Frontal cortex (tissue), 4 donors: ENCODE results near the gene FOXP1. TPM values are rescaled to one million over a fixed set of nuclear protein-coding genes. Genes with fewer than 3 reads are reported as not detected.

ENCODE experiments used
- DNase-seq, 2 donors: peaks; one replicate each; pipeline ENCODE4 v3.0.0; 2012; ENCODE audit warnings: low spot score in 2 of 2
- FAIRE-seq: peaks from 2 replicates; lab custom pipeline; 2012; peaks lifted over from hg19 to GRCh38; lab: Jason Lieb, UNC
- total RNA-seq: library from RNA; depleted of rRNA; stranded (reverse); fragments of >200 nt; gene quantifications from one replicate; pipeline ENCODE4 v1.2.3, GENCODE V29; 2014
- donor health status: control.
- donor health status: control.
- donor health status: control.

FOXP1 gene
- total RNA-seq, 1 donor from 2014 or later: 118 TPM

DNA sequence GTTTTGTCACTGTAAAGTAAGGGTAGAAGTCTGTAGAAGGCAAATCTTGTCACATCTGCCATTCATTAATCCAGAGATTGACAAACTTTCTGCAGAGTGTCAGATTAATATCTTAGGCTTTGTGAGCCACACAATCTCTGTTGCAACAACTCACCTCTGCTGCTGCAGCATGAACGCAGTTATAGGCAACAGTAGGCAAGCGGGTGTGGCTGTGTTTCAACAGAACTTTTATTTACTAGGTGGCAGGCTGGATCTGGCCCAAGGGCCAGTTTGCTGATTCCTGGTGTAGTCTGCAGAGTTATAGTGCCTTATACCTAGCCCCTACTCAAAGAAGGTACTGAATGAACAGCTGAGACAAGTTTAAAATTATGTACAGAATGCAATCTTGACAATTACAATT is 396.7 kb downstream of the FOXP1 start:
- FAIRE-seq (no peak), DNase-seq (no peak)

DNA sequence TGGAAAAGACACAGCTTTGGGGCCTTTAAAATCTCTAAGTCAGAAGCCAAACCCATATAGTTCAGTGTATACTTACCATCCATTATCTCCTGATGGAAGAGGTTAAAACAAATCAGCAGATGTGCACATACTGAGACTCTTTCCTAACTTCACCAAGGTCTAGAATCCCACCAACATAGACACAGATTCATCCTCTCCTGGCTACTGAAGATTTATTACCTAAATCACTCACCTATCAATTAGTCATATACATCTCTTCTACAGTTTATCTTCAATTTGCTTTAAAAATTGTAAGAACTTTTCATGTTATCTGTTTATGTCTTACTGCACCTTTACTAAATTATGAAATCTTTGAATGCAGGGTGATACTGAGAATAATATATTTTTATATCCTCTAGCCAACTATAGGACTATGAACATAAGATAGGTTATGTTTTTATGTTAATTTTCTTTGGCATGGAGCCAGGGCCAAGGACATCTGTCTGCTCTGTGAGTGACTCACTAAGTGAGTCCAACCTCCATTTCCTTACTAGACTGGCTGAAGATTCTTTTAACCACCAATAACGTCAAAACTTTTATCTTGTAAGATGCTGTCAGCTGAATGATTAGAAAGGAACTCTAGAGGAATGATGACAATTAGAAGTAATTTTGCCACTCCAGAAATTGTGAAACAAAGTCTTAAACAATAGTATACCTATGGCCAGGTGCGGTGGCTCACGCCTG is 397.6 kb downstream of the FOXP1 start:
- no peak for FAIRE-seq
- DNase-seq: no peak

DNA sequence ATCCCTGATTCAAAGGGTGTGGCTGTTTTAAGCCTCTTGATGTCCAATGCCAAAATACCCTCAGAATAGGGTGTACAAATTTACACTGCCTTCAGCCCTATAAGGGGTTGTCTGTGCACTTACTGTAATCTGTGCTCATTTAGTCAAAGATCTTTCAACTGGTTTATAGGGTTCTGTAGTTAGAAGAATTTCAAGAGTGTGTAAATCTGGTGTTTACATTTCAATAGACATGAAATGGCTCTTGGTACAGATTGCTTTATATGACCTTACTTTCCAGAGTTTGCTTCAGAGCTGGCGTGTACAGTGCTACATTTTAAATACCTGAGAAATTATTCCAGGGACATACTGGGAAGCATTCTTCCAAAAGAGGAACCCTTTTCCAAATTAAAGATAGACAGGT is 399.3 kb downstream of the FOXP1 start:
- FAIRE-seq (no peak), DNase-seq (no peak)

GRCh38 chr3:71183549-71183948 is 400.0 kb downstream of the FOXP1 start:
- FAIRE-seq (no peak), DNase-seq (no peak)

DNA sequence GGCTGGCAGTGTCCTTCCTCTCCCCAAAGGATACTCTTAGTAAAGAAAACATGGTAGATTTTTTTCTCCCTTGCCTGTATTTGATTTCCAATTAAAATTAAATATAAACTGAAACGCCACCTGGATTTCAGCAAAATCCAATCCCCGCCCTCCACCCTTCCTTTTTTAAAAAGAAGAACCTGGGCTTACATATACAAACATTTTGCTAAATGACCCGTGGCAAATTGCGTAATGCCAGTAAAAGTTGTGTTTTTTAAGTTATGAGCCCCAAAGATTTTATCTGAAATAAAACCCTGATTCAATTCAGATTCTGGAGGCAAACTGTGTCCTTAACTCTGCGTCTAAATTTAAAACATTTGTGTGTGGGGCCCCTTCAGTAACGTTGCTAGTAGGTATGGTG is 403.0 kb downstream of the FOXP1 start:
- FAIRE-seq: no peak
- DNase-seq: no peak

DNA sequence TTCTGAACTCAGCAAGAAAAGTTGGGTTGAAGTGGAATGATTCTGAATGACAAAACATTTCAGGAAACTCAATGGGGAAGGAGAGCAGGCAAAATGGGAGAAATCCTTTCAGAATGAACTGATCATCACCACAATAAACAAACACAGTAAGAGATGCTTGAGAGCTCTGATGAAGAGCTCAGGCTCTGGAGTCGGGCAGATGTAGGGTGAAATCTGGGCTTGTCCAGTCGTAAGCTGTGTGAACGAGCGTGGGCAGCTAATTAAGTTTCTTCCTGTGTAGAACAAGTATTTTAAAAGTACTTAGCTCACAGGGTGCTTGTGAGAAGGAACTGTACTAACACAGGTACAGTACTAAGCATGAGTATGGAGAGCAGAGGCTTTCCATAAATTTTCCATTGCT is 406.2 kb downstream of the FOXP1 start:
- DNase-seq: no peak
- no peak for FAIRE-seq

DNA sequence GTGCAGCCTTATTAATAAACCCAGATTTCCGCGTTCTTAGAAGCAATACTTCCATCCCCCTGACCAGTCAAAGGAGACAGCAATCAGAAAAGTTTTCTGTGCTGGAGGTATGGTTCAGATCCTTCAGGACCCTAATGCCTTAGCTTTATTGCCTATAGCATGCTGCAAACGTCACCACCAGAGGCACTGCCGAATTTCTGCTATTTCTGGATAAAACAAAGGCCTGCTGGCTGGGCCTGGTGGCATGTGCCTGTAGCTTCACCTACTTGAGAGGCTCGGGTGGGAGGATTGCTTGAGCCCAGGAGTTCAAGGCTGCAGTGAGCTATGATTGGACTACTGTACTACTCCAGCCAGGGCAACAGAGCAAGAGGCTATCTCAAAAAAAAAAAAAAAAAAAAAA is 407.2 kb downstream of the FOXP1 start:
- DNase-seq (no peak), FAIRE-seq (no peak)

DNA sequence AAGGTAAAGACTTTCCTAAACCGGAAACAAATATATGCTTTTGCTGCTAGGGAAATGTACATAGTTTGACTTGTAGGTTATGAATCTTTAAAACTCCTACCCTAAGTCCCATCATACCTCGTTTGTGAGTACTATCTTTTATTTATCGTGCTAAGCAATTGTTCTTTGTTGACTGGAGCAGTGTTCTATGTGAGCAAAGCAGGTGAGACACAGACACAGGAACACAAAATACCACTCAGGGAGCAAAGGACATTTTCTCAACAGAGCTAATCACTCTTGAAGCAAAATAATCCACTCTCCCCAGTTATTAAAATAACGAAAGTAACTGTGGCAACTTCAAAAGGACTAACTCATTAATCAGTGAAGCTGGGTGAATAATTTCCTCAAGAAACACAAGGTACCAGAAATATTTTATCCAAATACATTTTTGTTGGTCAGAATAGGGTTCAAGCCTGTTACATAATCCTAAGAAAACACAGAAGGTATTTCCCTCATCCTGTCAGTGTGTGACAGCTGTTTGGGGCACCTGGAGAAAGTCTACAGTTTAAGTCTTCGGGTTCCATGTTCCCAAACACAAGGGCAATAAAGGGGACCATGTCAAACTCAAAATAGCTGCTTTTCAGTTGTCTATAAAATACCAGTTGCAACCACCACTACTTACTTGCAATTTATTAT is 407.7 kb downstream of the FOXP1 start:
- FAIRE-seq (no peak), DNase-seq (no peak)

DNA sequence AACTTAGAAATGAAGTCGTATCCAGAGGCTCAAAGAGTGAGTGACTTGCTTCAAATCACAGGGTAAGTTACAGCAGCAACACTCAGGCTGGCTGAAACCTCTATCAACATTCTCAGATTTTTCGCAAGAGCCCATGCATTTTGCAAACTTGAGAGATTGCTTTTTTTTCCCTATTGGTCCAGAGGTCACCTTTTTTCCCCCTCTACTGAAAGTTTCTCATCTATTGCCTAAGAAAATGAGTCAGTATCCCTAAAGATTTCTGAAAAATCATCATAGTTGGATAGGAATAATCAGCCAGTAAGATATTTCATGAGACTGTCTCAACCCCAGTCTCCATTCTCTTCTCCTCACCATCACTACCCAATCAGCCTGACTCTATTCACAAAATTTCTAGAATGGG is 410.6 kb downstream of the FOXP1 start:
- FAIRE-seq (no peak), DNase-seq (no peak)

- FAIRE-seq: no peak
- no peak for DNase-seq
Observed at GRCh38 chr3:71172189-71172588, 411.3 kb downstream of the FOXP1 start.

DNA sequence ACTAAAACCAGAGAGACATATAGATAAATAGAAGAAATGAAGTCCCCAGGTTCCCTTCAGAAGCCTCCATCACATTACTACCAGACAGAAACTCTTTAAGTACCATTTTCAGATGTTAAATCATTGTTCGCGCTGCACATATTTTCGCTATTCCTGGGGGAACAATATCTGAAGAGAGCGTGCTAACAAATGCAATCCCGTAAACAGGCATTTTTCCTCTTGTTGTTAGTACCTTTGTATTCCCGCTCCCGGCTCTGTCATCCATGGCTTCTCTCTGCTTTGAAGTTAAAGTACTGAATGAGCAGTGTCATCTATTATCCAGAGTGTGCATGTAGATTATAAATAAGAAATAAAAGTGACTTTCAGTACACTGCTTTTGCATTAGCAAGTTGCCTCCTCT is 412.3 kb downstream of the FOXP1 start:
- no peak for DNase-seq
- FAIRE-seq: no peak

GRCh38 chr3:71168880-71169411 is 414.6 kb downstream of the FOXP1 start:
- DNase-seq (no peak), FAIRE-seq (no peak)

- DNase-seq (no peak), FAIRE-seq (no peak)
Observed at GRCh38 chr3:71168121-71168721, 415.3 kb downstream of the FOXP1 start.

GRCh38 chr3:71166339-71167240 is 416.9 kb downstream of the FOXP1 start:
- FAIRE-seq (no peak), DNase-seq (no peak)

DNA sequence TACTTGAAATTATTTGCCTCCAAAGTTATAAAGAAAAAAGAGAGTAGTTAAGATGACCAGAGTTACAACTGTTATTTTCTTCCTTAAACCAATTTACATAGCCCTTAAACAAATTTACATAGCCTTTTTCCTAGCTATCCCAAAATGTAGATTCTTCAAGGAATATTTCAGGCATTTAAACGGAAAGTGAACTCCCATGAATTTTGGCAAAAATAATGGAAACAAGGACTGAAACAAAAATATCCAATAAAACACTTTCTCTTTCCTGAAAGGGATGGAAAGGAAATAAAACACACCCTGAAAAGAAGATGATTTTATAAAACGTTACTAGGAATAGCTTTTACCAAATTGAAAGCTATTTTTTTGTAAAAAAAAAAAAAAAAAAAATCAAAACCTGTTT is 418.6 kb downstream of the FOXP1 start:
- FAIRE-seq (no peak), DNase-seq (no peak)

DNA sequence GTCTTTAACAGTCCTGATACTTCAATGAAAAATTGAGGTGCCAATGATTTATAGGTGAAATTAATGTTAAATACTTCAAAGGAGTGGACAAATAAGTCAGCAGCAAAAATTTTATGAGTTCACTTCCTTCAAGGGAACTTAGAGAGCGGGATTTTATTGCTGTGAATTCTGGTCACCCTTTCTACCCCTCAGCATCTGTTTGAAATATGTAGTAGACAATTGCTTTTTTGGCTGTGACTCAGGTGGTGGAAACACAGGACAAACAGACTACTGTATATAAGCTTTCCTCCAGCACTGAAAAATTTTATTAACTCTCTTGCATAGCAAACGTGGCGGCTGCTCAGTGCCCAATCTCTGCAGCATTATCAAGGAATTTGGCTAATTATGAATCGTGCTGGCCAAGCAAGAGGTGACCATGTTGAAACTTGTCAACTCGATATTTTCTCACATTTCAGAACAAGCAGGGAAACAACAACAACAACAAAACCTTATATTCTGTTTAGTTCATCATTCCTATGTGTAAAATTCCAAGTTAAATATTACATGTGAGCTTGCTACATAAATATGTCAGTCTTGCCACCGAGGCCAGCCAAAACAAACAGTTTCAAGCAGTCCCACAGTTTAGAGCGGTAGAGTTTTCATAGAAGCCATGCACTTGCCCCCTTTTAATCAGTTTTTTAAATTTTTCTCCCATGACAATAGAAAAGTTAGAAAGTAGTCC is 420.2 kb downstream of the FOXP1 start:
- no peak for DNase-seq
- FAIRE-seq: no peak

GRCh38 chr3:71162221-71162620 is 421.3 kb downstream of the FOXP1 start:
- FAIRE-seq: no peak

DNA sequence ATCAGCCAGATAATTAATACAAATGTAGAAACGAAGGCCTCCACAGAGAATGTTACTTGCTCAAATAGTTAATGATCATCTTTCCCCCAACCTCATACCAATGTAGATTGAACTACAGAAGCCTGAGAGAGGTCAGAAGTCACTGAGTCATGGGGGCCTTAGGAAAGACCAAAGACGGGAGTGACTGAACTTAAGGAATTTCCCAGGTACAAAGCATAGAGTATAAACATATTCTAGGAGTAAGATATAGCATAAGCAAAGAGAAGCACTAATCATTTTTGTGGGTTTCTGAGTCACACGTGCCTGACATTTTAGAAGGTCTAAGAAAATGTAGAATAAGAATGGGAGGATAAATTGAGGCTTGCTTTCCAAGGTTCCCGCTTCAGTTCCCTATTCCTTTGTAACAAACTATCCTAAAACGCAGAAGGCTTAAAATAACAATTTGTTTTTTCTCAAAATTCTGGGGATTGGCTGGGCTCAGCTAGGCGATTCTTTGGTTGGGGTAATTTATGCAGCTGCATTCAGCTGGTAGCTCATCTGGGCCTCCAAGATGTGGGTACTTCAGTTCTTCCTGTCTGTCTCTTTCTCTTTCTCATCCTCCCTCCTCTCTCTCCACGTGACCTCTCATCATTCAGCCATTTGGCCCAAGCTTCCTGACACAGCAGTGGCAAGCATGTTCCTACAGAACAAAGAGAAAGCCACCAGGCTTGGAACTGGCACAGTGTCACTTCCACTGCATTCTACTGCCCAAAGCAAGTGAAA is 422.6 kb downstream of the FOXP1 start:
- no peak for DNase-seq
- no peak for FAIRE-seq

More at GRCh38 chr3:71162221-71162620, 421.3 kb downstream of the FOXP1 start:
- DNase-seq: no peak
